ENCODE data around the gene MAPT.

MAPT gene

GRCh38 chr17:46074540-46074939 lies 180.2 kb downstream of the MAPT start:
- no peak for DNase-seq
